ENCODE results near the gene AKR1C1.
"Not testable (repeated sequence)": the region's sequence is repeated elsewhere in the genome, so short reads cannot be mapped to it uniquely, and the experiment has no call there.

The AKR1C1 gene

GRCh38 chr10:4947635-4948596 is 15.3 kb upstream of the AKR1C1 start:
- DNase-seq, result no peak

GRCh38 chr10:4951512-4952162 is 11.6 kb upstream of the AKR1C1 start:
- not testable (repeated sequence) for DNase-seq

DNA sequence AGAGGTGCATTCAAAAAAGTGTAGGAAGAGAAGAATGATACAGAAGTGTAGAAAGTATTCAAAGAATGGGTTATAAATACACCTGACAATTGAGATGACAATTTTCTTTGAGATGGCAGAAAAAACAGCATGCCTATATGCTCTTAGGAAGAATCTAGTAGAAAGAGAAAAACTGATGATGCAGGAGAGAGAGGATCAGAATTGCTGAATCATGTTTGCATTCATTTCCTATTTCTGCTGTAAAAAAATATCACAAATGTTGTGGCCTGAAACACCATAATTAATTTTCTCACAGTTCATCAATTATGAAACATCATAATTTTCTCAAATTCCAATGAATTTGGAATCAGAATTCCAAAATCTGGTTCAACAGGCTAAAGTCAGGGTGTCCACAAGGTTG is 9.8 kb upstream of the AKR1C1 start:
- DNase-seq, result no peak

GRCh38 chr10:4956088-4956487 is 7.1 kb upstream of the AKR1C1 start:
- DNase-seq, result not testable (repeated sequence)

GRCh38 chr10:4956955-4957645 is 6.1 kb upstream of the AKR1C1 start:
- not testable (repeated sequence) for DNase-seq

DNA sequence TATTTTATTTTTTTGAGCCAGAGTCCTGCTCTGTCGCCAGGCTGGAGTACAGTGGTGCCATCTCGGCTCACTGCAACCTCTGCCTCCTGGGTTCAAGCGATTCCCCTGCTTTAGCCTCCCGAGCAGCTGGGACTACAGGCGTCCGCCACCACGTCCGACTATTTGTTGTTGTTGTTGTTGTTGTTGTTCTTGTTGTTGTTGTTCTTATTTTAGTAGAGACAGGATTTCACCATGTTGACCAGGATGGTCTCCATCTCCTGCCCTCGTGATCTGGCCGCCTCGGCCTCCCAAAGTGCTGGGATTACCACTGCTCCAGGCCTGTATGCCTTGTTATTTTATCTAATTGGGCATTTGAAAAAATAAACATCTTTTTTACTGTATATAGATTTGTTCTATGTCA is 1.7 kb upstream of the AKR1C1 start:
- DNase-seq, result not testable (repeated sequence)

DNA sequence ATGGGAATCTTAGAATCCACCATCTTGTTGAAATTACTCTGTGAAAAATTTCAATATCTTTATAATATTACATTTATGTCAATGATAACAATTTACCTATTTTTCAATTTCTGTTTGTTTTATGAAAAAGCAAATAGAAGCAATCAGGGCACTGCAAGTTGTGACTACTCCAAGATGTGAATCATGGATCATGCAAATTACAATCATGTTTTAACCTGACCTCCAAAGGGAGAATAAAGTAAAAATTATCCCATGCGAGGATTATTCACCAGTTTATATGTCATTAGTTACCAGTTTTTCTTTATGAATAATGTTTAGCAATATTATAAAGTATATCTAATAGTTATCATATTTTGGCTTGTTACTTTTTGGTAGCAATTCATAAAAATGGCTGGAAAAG is 907 bp upstream of the AKR1C1 start:
- not testable (repeated sequence) for DNase-seq

DNA sequence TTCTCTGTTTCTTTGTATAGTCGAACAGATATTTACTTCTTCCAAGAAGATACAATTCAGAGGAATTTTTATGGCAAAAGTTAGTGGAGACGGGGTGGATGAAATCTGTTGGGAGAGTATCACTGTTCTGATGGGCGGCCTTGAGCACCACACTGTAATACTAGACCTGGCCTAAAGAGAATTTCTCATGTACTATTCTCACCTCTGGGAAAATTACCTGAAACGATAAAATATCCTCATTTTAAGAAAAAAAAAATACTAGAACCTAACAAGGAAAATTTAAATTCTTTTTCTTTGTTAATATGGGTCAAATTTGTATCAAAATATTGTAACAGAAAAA is 570 bp downstream of the AKR1C1 start:
- DNase-seq, result not testable (repeated sequence)

DNA sequence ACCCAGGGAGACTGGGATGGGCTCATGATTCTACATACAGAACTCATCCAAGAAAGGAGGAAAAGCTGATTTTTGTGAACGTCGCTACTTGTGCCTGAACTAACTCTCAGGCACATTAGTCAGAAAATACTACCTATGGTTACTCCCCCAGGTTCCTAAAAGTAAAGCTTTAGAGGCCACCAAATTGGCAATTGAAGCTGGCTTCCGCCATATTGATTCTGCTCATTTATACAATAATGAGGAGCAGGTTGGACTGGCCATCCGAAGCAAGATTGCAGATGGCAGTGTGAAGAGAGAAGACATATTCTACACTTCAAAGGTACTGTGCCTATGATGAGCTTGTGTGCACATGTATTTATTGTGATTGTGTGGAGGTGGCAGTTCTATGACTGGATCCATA is 2.5 kb downstream of the AKR1C1 start:
- not testable (repeated sequence) for DNase-seq

DNA sequence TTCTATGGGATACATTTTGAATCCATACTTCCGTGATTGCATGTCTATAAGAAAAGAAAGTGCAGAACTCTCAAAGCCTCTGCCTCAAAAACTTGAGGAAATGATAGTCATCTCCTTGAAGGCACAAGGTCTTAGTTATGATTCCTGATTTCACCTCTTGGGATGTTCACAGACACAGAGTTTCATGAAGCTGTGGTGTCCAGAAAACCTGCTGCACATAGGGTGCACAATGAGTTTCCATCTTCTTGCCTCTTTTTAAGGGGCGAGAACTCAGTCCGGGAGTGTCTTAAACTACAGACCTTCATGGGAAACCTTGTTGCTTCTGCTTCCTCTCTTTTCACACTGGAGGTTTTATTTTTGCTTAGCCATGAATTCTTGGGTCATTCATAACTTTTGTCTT is 4.0 kb downstream of the AKR1C1 start:
- DNase-seq, result not testable (repeated sequence)

GRCh38 chr10:4969289-4969688 is 6.1 kb downstream of the AKR1C1 start:
- not testable (repeated sequence) for DNase-seq

DNA sequence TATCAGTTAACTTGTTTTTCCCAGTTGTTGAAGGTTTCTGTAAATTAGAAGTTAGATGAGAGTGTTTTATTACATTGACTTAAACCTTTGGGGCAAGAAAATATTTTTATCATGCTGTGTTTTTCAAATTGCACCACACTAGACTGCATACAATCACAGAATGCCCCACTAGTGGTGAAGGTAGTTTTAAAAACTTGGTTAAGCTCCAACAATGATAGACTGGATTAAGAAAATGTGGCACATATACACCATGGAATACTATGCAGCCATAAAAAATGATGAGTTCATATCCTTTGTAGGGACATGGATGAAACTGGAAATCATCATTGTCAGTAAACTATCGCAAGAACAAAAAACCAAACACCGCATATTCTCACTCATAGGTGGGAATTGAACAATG is 7.1 kb downstream of the AKR1C1 start:
- not testable (repeated sequence) for DNase-seq

GRCh38 chr10:4972369-4973142 is 9.3 kb downstream of the AKR1C1 start:
- not testable (repeated sequence) for DNase-seq

- DNase-seq, result not testable (repeated sequence)
These were observed 10.1 kb downstream of the AKR1C1 start for GRCh38 chr10:4973294-4973693.

DNA sequence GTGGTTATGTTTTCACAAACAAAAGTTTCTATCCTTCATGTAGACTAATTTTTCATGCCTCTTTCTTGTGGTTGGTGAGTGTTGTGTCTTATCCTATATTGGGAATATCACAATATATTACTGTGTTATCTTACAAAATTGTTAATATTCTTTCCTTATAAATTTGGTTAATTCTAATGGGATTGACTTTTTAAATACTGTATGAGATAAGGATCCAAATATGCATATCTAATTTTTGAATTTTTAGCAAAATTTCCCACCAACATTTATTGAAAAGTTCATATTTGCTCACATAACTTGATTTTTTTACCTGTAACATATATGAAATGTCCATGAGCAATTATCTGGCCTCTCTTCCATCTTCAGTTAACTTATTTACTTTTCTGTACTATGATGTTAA is 11.2 kb downstream of the AKR1C1 start:
- not testable (repeated sequence) for DNase-seq

GRCh38 chr10:4977025-4977424 is 13.8 kb downstream of the AKR1C1 start:
- no peak for DNase-seq

DNA sequence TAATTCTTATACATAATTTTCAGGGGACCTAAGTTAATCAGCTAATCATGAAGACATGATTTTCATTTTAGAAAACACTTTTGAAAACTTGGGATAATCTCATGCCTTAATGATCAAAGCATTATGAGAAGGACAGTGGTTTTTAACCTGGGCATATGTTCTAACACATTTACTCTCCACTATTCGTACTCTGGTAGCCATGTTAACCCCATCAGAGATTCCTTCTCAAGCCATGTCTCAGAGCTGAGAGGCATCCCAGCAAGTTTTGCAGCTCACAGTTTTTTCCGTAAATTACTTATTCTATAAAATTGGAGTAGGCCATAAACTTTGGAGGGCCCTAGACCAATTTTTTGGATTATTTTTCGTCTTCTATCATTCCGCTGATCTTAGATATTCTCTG is 15.7 kb downstream of the AKR1C1 start:
- DNase-seq, result no peak

- DNase-seq, result no peak
These were observed 17.6 kb downstream of the AKR1C1 start for GRCh38 chr10:4980793-4981192.

GRCh38 chr10:4981722-4982471 is 18.7 kb downstream of the AKR1C1 start:
- no peak for DNase-seq

DNA sequence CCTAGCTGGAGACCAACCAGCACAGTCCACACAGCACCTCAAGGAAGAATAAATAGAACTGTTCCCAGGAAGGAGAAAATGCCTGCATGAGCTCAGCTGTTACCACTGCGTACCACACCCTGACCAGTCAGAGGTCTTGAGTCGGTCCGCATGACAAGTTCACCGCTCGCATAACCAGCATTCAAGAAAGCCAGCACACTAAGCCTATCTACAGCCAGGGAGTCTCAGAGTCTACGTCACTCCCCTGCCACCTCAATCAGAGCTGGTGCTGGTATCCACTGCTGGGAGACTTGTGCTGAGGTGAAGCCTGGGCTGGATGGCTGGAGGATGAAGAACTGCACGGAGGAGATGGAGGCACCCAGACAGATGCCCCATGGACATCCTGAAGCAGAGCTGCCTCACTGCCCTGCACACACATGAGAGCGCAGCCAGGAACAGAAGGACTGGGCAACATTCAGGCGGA is 19.6 kb downstream of the AKR1C1 start:
- DNase-seq, result no peak

DNA sequence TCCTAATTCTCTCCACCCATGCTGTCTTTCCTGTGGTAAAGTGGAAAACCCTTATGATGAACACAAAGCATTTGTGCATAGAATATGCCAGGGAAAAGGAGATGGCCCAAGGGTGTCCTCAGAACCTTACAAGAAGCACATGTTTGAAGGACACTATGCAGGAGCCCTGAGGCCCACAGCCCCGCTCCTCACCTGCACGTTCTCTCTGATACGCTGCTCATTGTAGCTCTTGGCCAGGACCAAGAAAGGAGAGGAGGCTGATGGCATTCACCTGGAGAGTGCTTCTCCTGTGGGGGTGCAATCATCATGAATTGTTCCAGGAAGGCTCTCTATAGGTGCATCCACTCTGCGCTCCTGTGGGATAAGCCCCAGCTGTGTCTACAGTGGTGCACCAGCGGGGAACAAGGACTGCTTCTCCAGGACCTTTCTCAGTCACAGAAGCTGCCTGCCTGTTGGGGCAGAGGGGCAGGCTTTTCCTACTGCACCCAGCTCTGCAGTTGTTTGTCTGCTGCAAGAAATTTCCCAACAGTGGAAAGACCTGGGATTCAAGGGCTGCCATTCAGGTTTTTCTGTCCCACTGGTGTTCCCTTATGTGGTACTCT is 20.5 kb downstream of the AKR1C1 start:
- no peak for DNase-seq

All from activated CD8-positive, alpha-beta memory T cell treated with anti-CD3 and anti-CD28 coated beads for 24 hours (primary cell).